ENCODE results near the gene RHBDF2. TPM values are rescaled to one million over a fixed set of nuclear protein-coding genes. Genes with fewer than 3 reads are reported as not detected.
A peak's percentile ranks its signal among the peaks of the same experiment; 100 is the strongest.

Gene RHBDF2
- polyA plus RNA-seq, 3 donors: 36.9 to 124 (median 68.6) TPM

DNA sequence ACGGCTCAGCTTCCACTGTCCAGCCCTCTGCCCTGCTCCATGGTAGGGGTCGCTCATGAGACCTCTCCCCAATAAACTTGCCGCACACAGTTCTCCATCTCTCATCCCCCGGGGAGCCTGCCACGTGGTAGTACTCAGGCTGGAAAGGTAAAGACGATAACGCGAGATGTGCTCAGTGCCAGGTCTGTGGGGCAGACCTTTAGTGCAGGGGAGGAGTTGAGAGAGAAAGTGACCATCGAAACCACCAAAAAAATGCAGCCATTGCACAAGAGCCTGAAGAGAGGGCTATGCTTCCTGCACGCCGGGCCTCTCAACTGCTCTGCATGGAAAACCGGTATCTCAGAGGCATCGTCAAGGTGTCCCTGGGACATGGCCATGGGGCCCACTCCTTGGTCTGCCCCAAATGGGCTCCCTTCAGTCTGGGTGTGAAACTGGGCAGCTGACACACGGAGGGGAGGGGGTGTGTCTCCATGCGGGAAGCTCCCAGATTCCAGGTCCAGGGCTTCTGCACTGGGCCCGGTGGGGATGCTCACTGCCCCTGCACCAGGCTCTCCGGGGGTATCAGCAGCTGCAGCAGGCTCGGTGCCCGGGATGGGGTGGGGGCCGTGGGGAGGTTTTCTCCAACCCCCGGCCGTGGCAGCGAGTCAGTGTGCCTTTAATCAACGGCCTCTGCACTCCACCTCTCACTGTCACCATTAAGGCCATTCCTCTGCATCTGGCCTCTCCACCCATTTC is 38.5 kb downstream of the RHBDF2 start:
- H3K79me2 ChIP-seq (ENCODE audit: insufficient read depth, low read length): no peaks in the 10 kb centered on the region
- Mint-ChIP-seq H3K27ac (no peak overlapping the region), H3K27me3 (ENCODE audit: low read depth in 3 of 3) (peaks cover 2 to 5% (median 4%) of the 10 kb centered on the region in 3 donors), H3K9me3 (peaks cover 0 to 2% (median 0%) of the 10 kb centered on the region in 7 donors), H3K4me1 (peaks cover 17% of the 10 kb centered on the region), H3K36me3 (no peaks in the 10 kb centered on the region), H3K4me3 (no peak overlapping the region)
- H3K4me2 ChIP-seq (replicated peaks; ENCODE audit: extremely low read depth, low read length, poor library complexity, severe bottlenecking): no peak overlapping the region
- no peaks in the 10 kb centered on the region for H3K36me3 ChIP-seq (replicated peaks in 1 of 2; ENCODE audit: control insufficient read depth in 1 of 2, insufficient read depth in 2 of 2, low read length in 2 of 2)
- no peak for DNase-seq
- H2AFZ ChIP-seq (ENCODE audit: insufficient read depth, low read depth, low read length, poor library complexity, severe bottlenecking): no peak overlapping the region
- H4K20me1 ChIP-seq (ENCODE audit: insufficient read depth, low read length): no peaks in the 10 kb centered on the region
- no peak overlapping the region for H3K4me3 ChIP-seq (replicated peaks in 1 of 3; ENCODE audit: low read depth in 2 of 3, low read length in 3 of 3)
- peaks cover 8 to 9% of the 10 kb centered on the region in 2 donors for H3K4me1 ChIP-seq (ENCODE audit: control insufficient read depth in 1 of 2, insufficient read depth in 2 of 2, low read length in 2 of 2)
- no peaks in the 10 kb centered on the region for H3K27me3 ChIP-seq (ENCODE audit: control insufficient read depth in 2 of 2, insufficient read depth in 2 of 2, low read length in 2 of 2)
- no peak overlapping the region for H3K27ac ChIP-seq (ENCODE audit: low read depth in 1 of 2, low read length in 2 of 2)
- intact Hi-C loops (cut with micrococcal nuclease): loop anchor here (10.0 kb wide), 2 partner anchors 122 to 152 kb away; partner anchors contain the start of gene ST6GALNAC2 (in 1 of the 2)
- no peak overlapping the region for H3K9ac ChIP-seq (ENCODE audit: insufficient read depth, low read length, poor library complexity, severe bottlenecking)
- H3K9me3 ChIP-seq (replicated peaks in 1 of 2; ENCODE audit: control insufficient read depth in 1 of 2, insufficient read depth in 1 of 2, low read length in 2 of 2): no peaks in the 10 kb centered on the region
- 77% methylated on average over 15 of the region's 24 CpGs for WGBS (ENCODE audit: insufficient coverage)
- TF ChIP-seq, protein P1, sequence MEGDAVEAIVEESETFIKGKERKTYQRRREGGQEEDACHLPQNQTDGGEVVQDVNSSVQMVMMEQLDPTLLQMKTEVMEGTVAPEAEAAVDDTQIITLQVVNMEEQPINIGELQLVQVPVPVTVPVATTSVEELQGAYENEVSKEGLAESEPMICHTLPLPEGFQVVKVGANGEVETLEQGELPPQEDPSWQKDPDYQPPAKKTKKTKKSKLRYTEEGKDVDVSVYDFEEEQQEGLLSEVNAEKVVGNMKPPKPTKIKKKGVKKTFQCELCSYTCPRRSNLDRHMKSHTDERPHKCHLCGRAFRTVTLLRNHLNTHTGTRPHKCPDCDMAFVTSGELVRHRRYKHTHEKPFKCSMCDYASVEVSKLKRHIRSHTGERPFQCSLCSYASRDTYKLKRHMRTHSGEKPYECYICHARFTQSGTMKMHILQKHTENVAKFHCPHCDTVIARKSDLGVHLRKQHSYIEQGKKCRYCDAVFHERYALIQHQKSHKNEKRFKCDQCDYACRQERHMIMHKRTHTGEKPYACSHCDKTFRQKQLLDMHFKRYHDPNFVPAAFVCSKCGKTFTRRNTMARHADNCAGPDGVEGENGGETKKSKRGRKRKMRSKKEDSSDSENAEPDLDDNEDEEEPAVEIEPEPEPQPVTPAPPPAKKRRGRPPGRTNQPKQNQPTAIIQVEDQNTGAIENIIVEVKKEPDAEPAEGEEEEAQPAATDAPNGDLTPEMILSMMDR (IDR thresholded peaks at IDR 0.05): no peak

DNA sequence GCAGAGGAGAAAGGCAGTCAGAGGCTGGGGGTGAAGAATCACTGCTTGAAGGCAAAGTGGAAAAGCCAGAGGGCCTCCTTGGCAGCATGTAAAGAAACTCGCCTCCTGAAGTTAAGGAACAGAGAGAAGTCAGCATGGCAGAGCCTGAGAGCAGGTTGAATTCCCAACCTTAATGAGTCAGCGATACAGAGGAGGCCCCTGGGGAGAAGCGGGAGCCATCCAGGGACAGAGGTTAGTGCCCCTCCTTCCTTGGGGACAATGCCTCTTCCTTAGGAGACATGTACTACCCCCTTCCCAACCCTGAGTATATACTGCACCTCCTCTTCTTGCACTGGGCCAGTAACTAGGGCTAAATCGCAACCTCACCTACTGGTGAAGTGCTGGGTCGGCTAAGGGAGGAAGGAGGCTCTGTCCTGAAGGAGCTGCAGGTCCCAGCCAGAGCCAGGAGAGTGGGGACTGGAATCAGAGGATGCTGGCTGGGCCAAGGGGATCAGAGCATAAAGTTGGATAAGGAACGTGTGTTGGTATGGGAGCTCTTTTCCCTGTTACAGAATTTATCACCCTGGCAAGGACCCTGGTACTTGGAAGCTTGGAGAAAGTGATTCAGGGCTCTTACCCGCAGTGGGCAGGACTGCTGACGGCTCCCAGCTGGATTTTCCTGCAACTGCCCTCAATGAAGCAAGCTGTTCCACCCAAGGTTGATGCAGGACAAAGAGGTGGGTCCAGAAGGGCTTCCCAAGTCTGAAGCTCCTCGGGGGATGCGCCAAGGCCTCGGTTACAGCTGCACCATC is 39.3 kb downstream of the RHBDF2 start:
- peaks cover 2 to 5% (median 4%) of the 10 kb centered on the region in 3 donors for H3K27me3 Mint-ChIP-seq (ENCODE audit: low read depth in 3 of 3)
- H3K9me3 Mint-ChIP-seq: peaks cover 0 to 2% (median 0%) of the 10 kb centered on the region in 7 donors

More for the DNA sequence above, 39.3 kb downstream of the RHBDF2 start:
- no peak overlapping the region for H3K4me3 ChIP-seq (replicated peaks in 1 of 3; ENCODE audit: low read depth in 2 of 3, low read length in 3 of 3)
- no peak overlapping the region for H3K4me3 Mint-ChIP-seq
- intact Hi-C loops (cut with micrococcal nuclease): loop anchor here (10.0 kb wide), 2 partner anchors 123 to 153 kb away; partner anchors contain the start of gene ST6GALNAC2 (in 1 of the 2)
- peak overlapping the region in 2 of 7 donors; percentile 19 to 41 for H3K27ac Mint-ChIP-seq
- H3K9ac ChIP-seq (ENCODE audit: insufficient read depth, low read length, poor library complexity, severe bottlenecking): no peak overlapping the region
- no peak overlapping the region for H3K4me2 ChIP-seq (replicated peaks; ENCODE audit: extremely low read depth, low read length, poor library complexity, severe bottlenecking)
- no peak for DNase-seq
- H2AFZ ChIP-seq (ENCODE audit: insufficient read depth, low read depth, low read length, poor library complexity, severe bottlenecking): no peak overlapping the region
- peaks cover 17% of the 10 kb centered on the region for H3K4me1 Mint-ChIP-seq
- no peaks in the 10 kb centered on the region for H3K9me3 ChIP-seq (replicated peaks in 1 of 2; ENCODE audit: control insufficient read depth in 1 of 2, insufficient read depth in 1 of 2, low read length in 2 of 2)
- H3K36me3 ChIP-seq (replicated peaks in 1 of 2; ENCODE audit: control insufficient read depth in 1 of 2, insufficient read depth in 2 of 2, low read length in 2 of 2): no peaks in the 10 kb centered on the region
- H3K79me2 ChIP-seq (ENCODE audit: insufficient read depth, low read length): no peaks in the 10 kb centered on the region
- no peak overlapping the region for H3K27ac ChIP-seq (ENCODE audit: low read depth in 1 of 2, low read length in 2 of 2)
- H3K4me1 ChIP-seq (ENCODE audit: control insufficient read depth in 1 of 2, insufficient read depth in 2 of 2, low read length in 2 of 2): peaks cover 8 to 9% of the 10 kb centered on the region in 2 donors
- H3K36me3 Mint-ChIP-seq: no peaks in the 10 kb centered on the region
- H3K27me3 ChIP-seq (ENCODE audit: control insufficient read depth in 2 of 2, insufficient read depth in 2 of 2, low read length in 2 of 2): no peaks in the 10 kb centered on the region
- H4K20me1 ChIP-seq (ENCODE audit: insufficient read depth, low read length): no peaks in the 10 kb centered on the region
- TF ChIP-seq, protein P1 (IDR thresholded peaks at IDR 0.05): no peak
- WGBS (ENCODE audit: insufficient coverage): 87% methylated on average over 6 of the region's 11 CpGs
